ENCODE measurements around the gene TMEM179. TPM values are rescaled to one million over a fixed set of nuclear protein-coding genes. Genes with fewer than 3 reads are reported as not detected.

TMEM179 gene
- total RNA-seq, 3 donors from 2014 or later, result 0.64 to 8.4 (median 0.82) TPM

GRCh38 chr14:104572024-104572626 is 32.4 kb downstream of the TMEM179 start:
- H3K4me1 ChIP-seq (ENCODE audit: low read depth), result peaks cover 8% of the 10 kb centered on the region
- intact Hi-C loops (cut with DNase I, micrococcal nuclease), result loop anchor here in 1 of 2 donors (10.0 kb wide), 1 partner anchor 497 kb away; no protein-coding TSS in a partner anchor
- ATAC-seq (no peak), DNase-seq (no peak)
- no peaks in the 10 kb centered on the region for H3K9me3 ChIP-seq
- H3K4me3 ChIP-seq, result no peak overlapping the region
- no peak for TF ChIP-seq CTCF (IDR thresholded peaks at IDR 0.05)
- no peaks in the 10 kb centered on the region for H3K36me3 ChIP-seq (ENCODE audit: low read depth)

DNA sequence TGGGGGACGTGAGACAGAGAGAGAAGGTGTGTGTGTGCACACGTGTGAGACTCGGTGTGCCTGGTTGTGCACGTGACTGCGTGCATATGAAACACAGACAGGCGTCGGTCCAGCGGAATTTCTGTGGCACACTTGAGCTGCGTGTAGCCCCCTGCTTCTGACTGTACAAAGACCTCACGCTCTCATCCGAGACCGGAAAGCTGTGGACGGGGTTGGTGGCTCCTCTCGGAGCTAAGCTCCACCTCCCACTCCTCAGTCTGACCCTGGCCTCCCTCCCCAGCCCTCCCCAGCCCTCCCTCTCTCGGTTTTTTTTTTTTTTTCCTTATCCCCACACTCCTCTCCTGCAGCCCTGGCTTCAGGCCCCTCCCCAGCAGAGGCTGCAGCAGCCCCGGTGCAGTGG is 33.3 kb downstream of the TMEM179 start:
- ATAC-seq, result no peak
- no peak overlapping the region for H3K4me3 ChIP-seq
- intact Hi-C loops (cut with DNase I, micrococcal nuclease), result loop anchor here in 1 of 2 donors (10.0 kb wide), 1 partner anchor 496 kb away; no protein-coding TSS in a partner anchor
- no peaks in the 10 kb centered on the region for H3K9me3 ChIP-seq
- TF ChIP-seq CTCF (IDR thresholded peaks at IDR 0.05), result no peak
- no peak for DNase-seq
- H3K4me1 ChIP-seq (ENCODE audit: low read depth), result peaks cover 4% of the 10 kb centered on the region
- no peaks in the 10 kb centered on the region for H3K36me3 ChIP-seq (ENCODE audit: low read depth)

- TF ChIP-seq CTCF (IDR thresholded peaks at IDR 0.05), result no peak
- no peak for ATAC-seq
- Histone ChIP-seq H3K36me3 (ENCODE audit: low read depth) (no peaks in the 10 kb centered on the region), H3K4me1 (ENCODE audit: low read depth) (no peaks in the 10 kb centered on the region), H3K9me3 (no peaks in the 10 kb centered on the region), H3K4me3 (no peak overlapping the region)
- no peak for DNase-seq
- intact Hi-C loops (cut with DNase I, micrococcal nuclease), result loop anchor here in 1 of 2 donors (10.0 kb wide), 1 partner anchor 435 kb away; the partner anchor contains the start of gene KIF26A
Measured at GRCh38 chr14:104569435-104569834, 35.1 kb downstream of the TMEM179 start.

- ATAC-seq, result no peak
- no peak for DNase-seq
- H3K36me3 ChIP-seq (ENCODE audit: low read depth), result no peaks in the 10 kb centered on the region
- no peak overlapping the region for H3K4me3 ChIP-seq
- TF ChIP-seq CTCF (IDR thresholded peaks at IDR 0.05), result no peak
- intact Hi-C loops (cut with DNase I, micrococcal nuclease), result loop anchor here in 1 of 2 donors (10.0 kb wide), 1 partner anchor 434 kb away; the partner anchor contains the start of gene KIF26A
- H3K9me3 ChIP-seq, result no peaks in the 10 kb centered on the region
- H3K4me1 ChIP-seq (ENCODE audit: low read depth), result no peaks in the 10 kb centered on the region
Measured at GRCh38 chr14:104568620-104569019, 36.0 kb downstream of the TMEM179 start.

- ATAC-seq, result no peak
- no peaks in the 10 kb centered on the region for H3K9me3 ChIP-seq
- H3K4me3 ChIP-seq, result no peak overlapping the region
- TF ChIP-seq CTCF (IDR thresholded peaks at IDR 0.05), result no peak
- intact Hi-C loops (cut with DNase I, micrococcal nuclease), result loop anchor here in 1 of 2 donors (10.0 kb wide), 1 partner anchor 433 kb away; the partner anchor contains the start of gene KIF26A
- H3K4me1 ChIP-seq (ENCODE audit: low read depth), result no peaks in the 10 kb centered on the region
- DNase-seq, result no peak
- no peaks in the 10 kb centered on the region for H3K36me3 ChIP-seq (ENCODE audit: low read depth)
Measured at GRCh38 chr14:104567957-104568225, 36.7 kb downstream of the TMEM179 start.

All from mucosa of descending colon (tissue), 3 donors.